Psoas muscle (tissue), 8 donors: ENCODE data around the gene RPL10. TPM values are rescaled to one million over a fixed set of nuclear protein-coding genes. Genes with fewer than 3 reads are reported as not detected.

Experiments
- ATAC-seq, 4 donors: fragments of 200-7000 bp; cut with Tn5 transposase; one replicate each; pipeline ENCODE4 v1.9.1; 2020; ENCODE audit warnings: moderate library complexity in 3 of 4, mild to moderate bottlenecking in 2 of 4
- DNase-seq, 2 donors: peaks; one replicate each; pipeline ENCODE4 v3.0.0-alpha.2; 2020
- H3K27ac ChIP-seq: fragments of 200-600 bp; one replicate; pipeline ENCODE4 v1.8.0; 2022
- H3K27me3 ChIP-seq, 3 donors: fragments of 200-600 bp in 1 of 3; one replicate each; pipeline versions ENCODE4 v1.6.1 to v1.8.0; 2013 to 2022; ENCODE audit warnings: low read length in 2 of 3, mild to moderate bottlenecking in 2 of 3, moderate library complexity in 1 of 3; ENCODE audit not compliant: insufficient read depth in 3 of 3
- H3K36me3 ChIP-seq, 2 donors: fragments of 200-600 bp in 1 of 2; one replicate each; pipeline versions ENCODE4 v1.6.1 to v1.8.0; 2013 to 2022; ENCODE audit warnings: low read depth in 1 of 2, mild to moderate bottlenecking in 1 of 2, moderate library complexity in 1 of 2; ENCODE audit not compliant: insufficient read depth in 1 of 2
- H3K4me1 ChIP-seq: fragments of 200-600 bp; one replicate; pipeline ENCODE4 v1.8.0; 2022
- H3K4me3 ChIP-seq: fragments of 200-600 bp; one replicate; pipeline ENCODE4 v1.8.0; 2022; ENCODE audit warnings: mild to moderate bottlenecking
- H3K9me3 ChIP-seq: fragments of 200-600 bp; one replicate; pipeline ENCODE4 v1.8.0; 2022
- WGBS, 3 donors: extraction: QIAGEN DNeasy Blood & Tissue Kit; methylation state at CpG; one replicate each; pipeline versions ENCODE4 v1.1.6 to v1.1.7; 2013; 5-methylcytosine and 5-hydroxymethylcytosine counted together
- intact Hi-C, 2 donors: fragments of 100-400 bp; cut with DNase I; formaldehyde crosslinking; loops; one replicate each; pipeline versions ENCODE4 v1.11.0 to v1.14.2; 2022
- polyA plus RNA-seq, 3 donors: library from polyadenylated mRNA; stranded (reverse); fragments of 200-250 nt; gene quantifications; one replicate each; pipeline ENCODE4 v1.2.3, GENCODE V29; 2013
- total RNA-seq, 4 donors: library from RNA; stranded (reverse); fragmentation: NEBNext Ultra II Directional in 2 of 4; extraction: Animal tissue kit (Norgen Biotek cat#: 25700) in 2 of 4; gene quantifications; one replicate each; pipeline versions ENCODE4 v1.2.1 to v1.2.4, GENCODE V29; 2021 to 2023
- TF ChIP-seq, protein P1 (sequence below): fragments of 200-600 bp; IDR thresholded peaks from one replicate; pipeline ENCODE4 v1.8.0; 2022; ENCODE audit warnings: antibody characterized with exemption
- donor health status: healthy with polysubstance abuse.
- donor health status: DM: no; HTN: no; CAD: no; lungs with moderate emphysema.
- donor health status: Bipolar disorder and iron deficiency.
- donor health status: healthy.
- donor health status: DM: yes; HTN: yes; CAD: no.
- donor health status: DM: no; HTN: no; CAD: no.
- donor health status: DM: no; HTN: no; CAD: no.
- donor health status: DM: yes; HTN: yes; CAD: no.

The RPL10 gene
- total and polyA plus RNA-seq, 7 donors: 1,403 to 5,433 (median 2,633) TPM

DNA sequence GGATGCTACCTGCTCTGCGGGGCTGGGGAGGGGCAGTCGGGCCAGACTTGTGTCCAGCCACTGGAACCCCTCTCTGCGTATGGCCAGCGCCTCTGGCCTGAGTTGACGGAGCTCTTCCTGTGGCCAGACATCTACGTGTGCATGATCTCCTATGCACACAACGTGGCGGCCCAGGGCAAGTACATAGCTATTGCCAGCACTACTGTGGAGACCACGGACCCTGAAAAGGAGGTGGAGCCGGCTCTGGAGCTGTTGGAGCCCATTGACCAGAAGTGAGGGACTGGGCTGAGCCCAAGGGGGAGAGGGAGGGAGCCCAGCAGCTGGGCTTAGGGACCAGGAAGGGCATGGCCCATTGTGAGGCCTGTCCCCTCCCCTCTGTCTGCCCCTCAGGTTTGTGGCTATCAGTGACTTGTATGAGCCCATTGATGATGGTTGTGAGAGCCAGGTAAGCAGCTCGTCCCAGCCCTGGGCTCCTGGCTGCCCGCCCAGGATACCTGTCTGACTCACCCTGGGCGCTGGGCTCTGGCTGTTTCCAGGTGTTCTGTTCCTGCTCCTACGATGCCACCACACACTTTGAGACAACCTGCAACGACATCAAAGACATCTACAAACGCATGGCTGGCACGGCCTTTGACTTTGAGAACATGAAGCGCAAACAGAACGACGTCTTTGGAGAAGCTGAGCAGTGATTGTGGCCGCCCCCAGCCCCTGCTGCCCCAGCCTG, 44.0 kb downstream of the RPL10 start:
- intact Hi-C loops: no loop called here
- H3K4me1 ChIP-seq: peaks cover 10% of the 10 kb centered on the region
- H3K4me3 ChIP-seq: no peak overlapping the region
- no peaks in the 10 kb centered on the region for H3K9me3 ChIP-seq
- H3K27me3 ChIP-seq: no peaks in the 10 kb centered on the region
- peaks cover 2 to 38% of the 10 kb centered on the region in 2 donors for H3K36me3 ChIP-seq
- no peak for DNase-seq
- H3K27ac ChIP-seq: no peak overlapping the region
- TF ChIP-seq, protein P1, sequence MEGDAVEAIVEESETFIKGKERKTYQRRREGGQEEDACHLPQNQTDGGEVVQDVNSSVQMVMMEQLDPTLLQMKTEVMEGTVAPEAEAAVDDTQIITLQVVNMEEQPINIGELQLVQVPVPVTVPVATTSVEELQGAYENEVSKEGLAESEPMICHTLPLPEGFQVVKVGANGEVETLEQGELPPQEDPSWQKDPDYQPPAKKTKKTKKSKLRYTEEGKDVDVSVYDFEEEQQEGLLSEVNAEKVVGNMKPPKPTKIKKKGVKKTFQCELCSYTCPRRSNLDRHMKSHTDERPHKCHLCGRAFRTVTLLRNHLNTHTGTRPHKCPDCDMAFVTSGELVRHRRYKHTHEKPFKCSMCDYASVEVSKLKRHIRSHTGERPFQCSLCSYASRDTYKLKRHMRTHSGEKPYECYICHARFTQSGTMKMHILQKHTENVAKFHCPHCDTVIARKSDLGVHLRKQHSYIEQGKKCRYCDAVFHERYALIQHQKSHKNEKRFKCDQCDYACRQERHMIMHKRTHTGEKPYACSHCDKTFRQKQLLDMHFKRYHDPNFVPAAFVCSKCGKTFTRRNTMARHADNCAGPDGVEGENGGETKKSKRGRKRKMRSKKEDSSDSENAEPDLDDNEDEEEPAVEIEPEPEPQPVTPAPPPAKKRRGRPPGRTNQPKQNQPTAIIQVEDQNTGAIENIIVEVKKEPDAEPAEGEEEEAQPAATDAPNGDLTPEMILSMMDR: no peak
- WGBS, 3 donors: 79 to 81% (median 81%) methylated on average over 21 of the region's 21 CpGs
- ATAC-seq: no peak

DNA sequence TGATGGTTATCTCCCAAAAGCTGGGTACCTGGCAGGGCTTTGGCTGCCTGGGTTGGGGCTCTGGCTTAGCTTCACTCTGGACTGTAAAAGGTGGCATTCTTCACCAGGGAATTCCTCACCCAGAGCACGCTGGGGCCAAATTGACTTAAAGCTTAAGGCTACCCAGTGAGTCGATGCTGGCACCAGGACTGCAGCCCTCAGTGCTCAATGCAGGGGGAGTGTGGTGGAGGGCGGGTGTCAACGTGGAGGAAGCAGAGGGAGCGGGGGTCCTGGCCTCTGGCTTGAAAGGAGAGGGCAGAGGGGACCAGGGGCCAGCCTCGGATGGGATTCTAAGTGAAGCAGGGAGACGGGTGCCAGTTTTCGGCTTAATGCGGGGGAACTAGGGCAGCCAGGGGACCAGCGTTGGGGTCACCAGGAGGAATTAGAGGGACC, 45.3 kb downstream of the RPL10 start:
- TF ChIP-seq, protein P1: no peak
- ATAC-seq (peak; percentile 14 to 38 (median 18)), DNase-seq (no peak)
- Histone ChIP-seq H3K27ac (peak overlapping the region; percentile 86), H3K4me3 (peak overlapping the region; percentile 69), H3K9me3 (no peaks in the 10 kb centered on the region), H3K27me3 (no peaks in the 10 kb centered on the region), H3K36me3 (peaks cover 2 to 51% of the 10 kb centered on the region in 2 donors), H3K4me1 (peaks cover 10% of the 10 kb centered on the region)
- intact Hi-C loops: no loop called here
- WGBS, 3 donors: 10 to 30% (median 18%) methylated on average over 8 to 10 of the region's 10 CpGs

DNA sequence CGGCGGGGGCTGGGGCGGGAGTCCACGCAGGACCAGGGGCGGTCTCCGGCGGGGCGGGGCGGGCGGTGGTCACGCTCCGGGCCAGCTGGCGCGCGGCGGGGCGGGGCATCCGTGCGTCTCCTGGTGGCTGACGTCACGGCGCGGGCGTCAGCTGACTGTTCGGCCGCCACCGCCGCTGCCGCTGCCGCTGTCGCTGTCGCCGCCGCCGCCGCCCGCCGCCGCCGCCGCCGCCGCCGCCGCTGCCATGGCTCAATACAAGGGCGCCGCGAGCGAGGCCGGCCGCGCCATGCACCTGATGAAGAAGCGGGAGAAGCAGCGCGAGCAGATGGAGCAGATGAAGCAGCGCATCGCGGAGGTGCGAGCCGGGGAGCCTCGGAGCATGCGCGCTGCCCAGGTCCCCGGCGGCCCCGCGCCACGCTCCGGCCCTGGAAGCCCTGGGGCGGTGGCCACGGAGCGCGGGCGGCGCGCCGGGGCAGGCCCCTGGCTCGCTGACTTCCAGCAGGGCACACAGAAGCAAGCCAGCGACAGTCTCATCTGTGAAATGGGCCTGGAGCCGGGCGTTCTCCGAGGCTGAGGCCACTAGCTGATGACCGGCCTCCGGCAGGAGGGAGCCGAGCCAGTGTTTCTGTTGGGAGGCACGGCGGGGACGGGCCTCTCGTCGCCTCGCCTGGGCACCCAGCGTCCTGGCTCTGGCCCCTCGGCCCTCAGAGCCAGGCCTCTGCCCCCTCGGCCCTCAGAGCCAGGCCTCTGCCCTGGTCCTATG, 46.0 kb downstream of the RPL10 start, which contains the start of gene FAM50A:
TSS of gene FAM50A (plus strand) at position 150 of the 763 bp plus-strand sequence. CDS start at position 245, 95 bp downstream.
- TF ChIP-seq, protein P1: peak; percentile 4
- Histone ChIP-seq H3K4me1 (peaks cover 10% of the 10 kb centered on the region), H3K9me3 (no peaks in the 10 kb centered on the region), H3K4me3 (peak within 1 kb of the TSS; percentile 69), H3K27ac (peak within 1 kb of the TSS; percentile 86), H3K27me3 (no peaks in the 10 kb centered on the region), H3K36me3 (peaks cover 4 to 58% of the 10 kb centered on the region in 2 donors)
- peak; percentile 87 to 96 (median 92) for ATAC-seq
- intact Hi-C loops: no loop called here
- DNase-seq: peak; percentile 87 to 89
- WGBS, 3 donors: 0 to 22% (median 5%) methylated on average over 12 to 91 of the region's 94 CpGs

DNA sequence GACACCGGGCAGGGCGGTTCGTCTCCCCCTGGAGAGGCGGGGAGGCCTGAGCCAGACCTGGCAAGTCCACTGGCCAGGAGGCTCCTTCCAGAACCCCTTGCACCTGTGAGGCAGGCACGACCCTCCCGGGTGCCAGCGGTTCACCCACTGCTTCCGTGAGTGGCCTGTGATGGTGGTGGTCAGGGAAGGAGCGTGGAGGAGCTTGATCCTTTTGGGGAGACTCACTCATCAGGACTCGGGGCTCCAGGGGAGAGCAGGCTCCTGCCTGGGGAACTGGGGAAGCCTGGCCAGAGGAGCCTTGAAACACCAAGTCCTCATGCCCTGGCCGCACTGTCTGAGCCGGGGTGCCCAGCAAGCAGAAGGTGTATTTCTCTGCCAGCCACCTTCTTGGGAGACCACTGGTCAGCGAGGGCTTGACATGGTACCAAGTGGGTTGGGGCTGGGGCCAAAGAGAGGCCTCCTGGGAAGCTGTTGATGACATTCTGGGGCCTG, 46.6 kb downstream of the RPL10 start:
- H3K4me1 ChIP-seq: peaks cover 10% of the 10 kb centered on the region
- H3K27ac ChIP-seq: peak overlapping the region; percentile 86
- ATAC-seq: no peak
- WGBS, 3 donors: 39 to 57% (median 56%) methylated on average over 11 to 13 of the region's 13 CpGs
- TF ChIP-seq, protein P1: no peak
- intact Hi-C loops: no loop called here
- H3K27me3 ChIP-seq: no peaks in the 10 kb centered on the region
- peak overlapping the region; percentile 69 for H3K4me3 ChIP-seq
- H3K36me3 ChIP-seq: peaks cover 4 to 64% of the 10 kb centered on the region in 2 donors
- H3K9me3 ChIP-seq: no peaks in the 10 kb centered on the region
- DNase-seq: no peak
